HCEC 1CT (cell line): Measurements from ENCODE around the gene PASD1.

Experiments
- DNase-seq: peaks from one replicate; pipeline ENCODE4 v3.0.0-alpha.2; 2017

The PASD1 gene

DNA sequence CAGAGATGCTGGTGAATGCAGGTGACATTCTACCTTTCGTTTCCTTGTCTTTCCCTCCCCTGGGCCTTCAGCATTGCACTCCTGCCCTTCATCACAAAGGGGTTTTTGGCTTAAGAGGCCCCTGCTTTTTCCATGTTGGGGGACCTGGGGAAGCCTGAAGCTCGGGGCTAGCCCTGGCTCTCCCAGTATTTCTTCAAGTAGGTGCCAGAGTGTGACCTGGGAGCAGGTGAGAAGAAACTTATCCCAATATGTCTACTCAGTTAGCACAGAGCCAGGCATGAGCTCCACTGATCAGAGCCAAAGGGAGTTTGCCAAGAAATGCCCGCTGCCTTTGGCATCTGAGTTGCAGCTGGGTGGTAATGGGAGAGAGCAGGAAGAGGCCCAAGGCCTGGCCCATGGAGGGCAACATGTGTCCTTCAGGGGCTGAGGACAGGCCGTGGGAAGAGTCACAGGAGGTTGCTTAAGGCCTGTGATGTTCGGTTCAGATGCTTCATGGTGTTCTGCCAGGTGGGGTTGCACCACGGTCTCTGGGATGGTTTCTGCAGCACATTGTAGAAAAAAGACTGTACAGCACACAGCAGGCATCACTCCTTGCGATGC, 139.4 kb downstream of the PASD1 start:
- DNase-seq: no peak

DNA sequence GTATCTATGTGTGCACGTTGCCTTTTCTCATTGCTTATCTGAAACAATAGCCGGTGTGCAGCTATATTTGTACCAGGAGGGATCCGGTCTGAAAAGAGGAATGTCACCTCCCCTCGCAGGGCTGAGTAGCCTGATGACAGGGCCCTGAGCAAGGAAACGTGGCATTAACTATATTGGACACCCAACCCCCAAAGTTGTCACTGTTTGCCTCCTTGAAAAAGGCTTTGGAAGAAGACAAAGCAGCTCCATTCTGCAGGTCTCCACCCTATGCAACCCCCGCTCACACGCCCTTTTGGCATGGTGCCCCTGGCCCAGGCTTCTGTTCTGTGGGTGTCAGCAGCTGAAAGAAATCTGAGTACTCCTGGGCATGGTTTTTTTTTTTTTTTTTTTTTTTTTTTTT, 140.0 kb downstream of the PASD1 start:
- no peak for DNase-seq

DNA sequence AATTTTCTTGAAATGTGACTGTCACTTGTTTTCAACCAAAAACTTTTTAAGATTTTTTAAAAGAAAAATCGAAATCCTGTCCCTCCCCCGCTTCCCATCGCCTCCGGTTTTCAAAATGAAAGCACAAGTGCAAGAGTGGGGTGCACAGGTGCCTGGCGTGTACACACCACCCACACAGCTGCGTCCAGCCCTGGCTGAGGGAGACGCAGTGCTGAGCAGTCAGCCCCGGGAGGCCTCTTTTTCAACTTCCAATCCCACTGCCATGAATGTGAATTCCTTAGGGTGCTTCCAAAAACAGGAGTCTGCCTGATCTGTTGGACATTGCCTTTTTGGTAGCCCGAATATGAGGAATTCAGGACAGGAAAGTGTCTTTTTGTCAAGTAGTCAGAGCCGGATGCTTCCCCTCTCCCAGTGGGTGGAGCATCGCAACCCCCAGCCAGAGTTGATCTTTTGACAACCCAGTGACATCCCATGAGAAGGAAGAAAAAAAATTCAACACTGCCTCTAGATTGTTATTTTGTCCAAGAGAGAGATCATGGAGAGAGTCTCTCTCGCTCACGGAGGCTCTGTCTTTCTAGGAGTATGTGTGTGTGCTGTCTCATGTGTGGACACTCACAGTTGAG, 140.7 kb downstream of the PASD1 start:
- no peak for DNase-seq

DNA sequence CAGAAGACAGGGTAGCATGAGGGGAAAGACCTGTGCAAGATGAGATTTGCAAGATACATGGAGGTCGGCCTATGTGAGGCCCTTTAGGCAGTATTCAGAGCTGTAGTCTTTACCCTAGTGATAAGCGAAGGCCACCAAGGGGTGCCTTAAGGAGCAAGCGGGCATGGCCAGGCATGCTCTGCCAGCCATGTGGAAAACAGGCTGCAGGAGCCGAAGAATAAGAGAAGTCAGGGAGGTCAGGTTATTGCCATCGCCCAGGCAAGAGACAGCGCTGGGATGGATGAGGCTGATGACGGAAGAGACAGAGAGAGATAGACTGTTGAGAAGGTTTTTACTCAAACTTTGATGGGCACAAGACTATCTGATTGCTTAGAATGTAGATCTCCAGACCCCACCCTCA, 145.3 kb downstream of the PASD1 start:
- DNase-seq: no peak

DNA sequence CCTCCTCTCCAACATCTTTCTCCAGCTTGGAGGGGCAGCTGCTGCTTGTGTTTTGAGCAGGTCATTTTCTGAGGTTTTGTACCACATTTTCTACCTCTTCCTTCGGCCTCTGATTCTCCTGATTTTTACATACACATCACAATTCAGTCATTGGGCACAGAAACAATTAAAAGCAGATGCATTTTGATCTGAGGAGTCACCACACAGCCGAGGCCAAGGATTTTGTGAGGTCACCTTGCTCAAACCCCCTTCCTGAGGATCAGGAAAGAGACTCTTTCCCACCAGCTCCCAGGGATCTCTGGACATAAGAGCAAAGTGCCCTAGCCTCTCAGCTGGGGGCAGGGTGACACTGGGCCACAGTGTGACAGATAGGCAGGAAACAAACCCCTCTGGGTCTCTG, 147.0 kb downstream of the PASD1 start:
- no peak for DNase-seq

DNA sequence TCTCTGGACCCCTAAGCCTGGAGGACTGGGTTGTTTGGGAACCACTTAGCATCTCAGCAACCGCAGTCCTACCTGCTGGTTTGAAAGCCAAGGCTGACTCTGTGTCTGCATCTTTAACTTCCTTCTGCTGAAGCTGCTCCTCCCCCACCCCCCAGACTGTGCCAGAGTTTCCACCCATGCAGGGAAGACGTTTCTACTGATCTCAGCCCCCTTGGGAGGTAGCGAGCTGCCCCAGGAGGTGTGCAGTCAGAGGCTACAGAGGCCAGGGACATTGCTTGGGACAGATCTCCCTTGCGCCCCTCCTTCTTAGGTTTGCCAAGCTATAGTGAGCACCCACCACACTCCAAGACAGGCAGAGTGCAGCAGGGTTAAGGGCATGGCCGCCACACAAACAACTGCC, 147.7 kb downstream of the PASD1 start:
- no peak for DNase-seq

DNA sequence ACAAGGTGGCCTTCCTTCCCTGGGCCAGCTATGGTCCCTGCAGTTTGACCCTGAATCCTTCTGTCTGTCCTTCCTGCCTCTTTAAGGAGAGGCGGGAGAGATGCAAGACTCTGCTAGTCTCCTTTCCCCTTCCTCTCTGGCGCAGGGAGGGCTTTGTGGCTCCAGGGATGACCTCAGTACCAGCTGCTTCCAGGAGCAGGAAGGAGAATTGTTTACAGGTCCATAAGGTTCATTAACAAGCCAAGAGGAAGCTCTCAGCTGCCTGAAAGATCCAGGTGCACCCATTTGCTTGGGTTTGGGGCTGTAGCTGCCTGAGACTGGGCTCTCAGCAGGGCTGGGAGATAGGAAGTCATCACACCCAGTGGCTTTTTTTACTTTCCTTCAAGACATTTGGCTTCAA, 148.3 kb downstream of the PASD1 start:
- no peak for DNase-seq

DNA sequence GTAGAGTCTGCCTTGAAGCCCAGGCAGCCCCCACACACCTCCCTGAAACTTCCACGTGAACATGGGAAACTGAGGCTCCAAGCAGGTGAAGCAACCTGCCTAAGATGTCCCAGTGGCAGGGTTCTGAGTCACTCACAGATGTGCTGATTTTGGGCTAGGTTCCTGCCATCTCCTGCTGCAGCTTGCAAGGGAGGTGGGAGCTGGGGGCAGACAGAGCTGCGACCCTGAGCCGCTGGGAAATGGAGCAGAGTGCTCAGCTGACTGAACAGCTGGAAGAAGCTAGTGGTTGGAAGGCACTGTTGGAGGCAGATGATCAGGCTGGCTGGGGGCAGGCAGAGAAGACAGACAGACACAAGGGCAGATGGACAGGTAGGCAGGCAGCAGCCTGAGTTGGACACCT, 148.8 kb downstream of the PASD1 start:
- no peak for DNase-seq

DNA sequence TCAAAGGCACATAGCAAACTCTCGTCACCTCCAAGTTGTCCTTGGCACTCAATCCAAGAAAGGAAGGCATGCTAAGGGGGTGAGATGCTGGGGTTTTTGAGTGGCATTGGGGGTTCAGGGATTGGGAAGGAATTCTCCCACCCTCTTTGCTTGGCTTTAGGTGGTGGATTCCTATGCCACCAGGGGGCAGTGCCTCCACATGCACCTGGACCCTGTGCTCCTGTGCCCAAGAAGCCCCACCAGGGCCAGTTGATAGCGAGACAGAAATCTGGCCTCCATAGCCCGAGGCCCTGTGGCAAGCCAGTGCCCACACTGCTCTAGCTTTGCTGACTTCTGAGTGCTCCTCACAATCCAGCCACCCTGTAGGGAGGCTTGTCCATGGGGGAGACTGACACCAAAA, 150.4 kb downstream of the PASD1 start:
- no peak for DNase-seq

DNA sequence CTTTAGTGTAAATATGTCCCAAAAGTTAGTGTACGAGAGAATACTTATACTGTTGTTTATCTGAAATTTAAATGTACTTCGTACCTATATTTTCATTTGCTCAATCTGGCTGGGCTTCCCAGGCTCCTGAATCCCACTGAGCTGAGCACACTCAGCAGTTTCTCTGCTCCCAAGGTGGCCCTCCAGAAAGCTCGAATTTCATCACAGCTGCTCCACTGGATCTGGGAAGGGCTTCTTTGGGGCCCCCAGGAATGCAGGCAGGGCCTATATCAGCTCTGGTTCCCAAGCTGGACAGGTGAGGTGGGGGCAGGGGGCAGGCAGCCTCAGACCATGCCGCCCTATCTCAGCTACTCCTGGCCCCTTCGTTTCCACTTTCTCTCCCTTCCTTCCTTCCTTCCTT, 150.9 kb downstream of the PASD1 start:
- no peak for DNase-seq

DNA sequence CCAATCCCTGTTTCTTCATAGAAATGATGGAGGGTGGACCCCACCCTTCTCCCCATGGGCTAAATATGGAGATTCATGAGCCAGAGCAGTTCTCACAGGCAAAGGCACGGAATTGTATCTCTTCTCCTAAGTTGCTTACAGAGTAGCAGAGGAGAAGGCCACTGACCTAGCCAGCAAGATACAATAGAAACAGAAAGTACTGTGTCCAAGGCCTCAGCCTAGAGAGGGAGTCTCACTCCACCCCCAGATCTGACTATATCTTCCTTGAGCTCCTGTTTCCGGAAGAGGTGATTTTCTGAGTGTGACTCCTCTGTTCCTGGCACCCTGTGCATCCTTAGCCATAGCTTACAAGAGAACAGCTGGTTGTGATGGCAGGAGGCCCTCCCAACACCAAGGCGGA, 152.3 kb downstream of the PASD1 start, which contains the start of gene FATE1:
Gene FATE1, plus strand, starts transcription at position 284 of the 400 bp plus-strand sequence. Its CDS starts 85 bp downstream, at position 369.
- no peak for DNase-seq

DNA sequence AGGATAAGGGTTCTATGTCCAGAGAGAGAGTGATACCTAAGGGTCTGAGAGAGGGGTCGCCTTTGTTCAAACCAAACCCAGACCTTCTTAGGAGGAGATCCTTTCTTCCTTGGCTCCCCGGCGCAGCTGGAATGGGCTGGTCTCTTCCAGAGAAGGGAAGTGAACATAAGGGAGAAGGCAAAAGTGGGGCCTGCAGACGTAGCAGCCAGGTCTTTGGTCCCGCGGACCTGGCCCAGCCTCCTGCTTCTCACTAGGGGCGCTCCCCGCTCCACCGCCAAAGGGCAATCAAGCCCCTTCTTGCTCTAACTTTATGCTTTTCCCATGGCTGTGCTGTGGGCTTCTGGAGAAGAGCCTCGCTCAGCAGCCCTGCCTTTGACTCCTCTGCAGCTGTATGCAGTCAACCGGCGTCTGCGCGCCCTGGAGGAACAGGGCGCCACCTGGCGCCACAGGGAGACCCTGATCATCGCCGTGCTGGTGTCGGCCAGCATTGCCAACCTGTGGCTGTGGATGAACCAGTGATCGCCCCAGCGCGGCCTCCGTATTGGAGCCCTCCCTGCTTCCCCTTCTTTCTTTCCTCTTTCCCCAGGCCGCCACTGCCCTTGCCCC, 158.9 kb downstream of the PASD1 start:
- no peak for DNase-seq

DNA sequence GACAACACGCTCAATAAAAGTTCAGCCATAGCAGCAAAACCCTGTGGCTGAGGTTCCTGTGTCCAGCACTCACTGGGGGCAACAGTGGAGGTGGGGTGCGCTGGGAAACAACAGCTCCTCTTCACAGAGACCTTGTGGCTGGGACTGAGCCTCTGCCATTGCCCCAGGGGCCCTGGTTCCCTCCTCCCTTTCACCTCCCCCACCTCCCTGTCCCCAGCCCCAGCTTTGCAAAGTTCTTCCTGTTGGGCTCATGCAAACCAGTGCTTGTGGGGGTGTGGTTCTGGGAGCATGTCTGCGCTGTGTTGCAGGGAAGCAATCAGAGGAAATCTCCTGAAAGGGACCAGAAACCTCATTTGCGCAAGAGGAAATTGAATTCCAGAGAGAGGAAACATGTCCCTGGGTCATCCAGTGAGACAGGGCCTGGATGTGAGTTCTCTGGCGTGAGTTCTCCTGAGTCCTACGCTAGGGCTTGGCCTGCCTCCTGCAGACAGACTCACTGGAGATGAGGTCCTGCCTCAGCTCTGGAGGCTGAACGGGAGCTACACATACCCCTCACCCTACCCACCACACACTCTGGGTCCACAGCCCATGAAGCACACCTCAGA, 159.8 kb downstream of the PASD1 start:
- DNase-seq: no peak

DNA sequence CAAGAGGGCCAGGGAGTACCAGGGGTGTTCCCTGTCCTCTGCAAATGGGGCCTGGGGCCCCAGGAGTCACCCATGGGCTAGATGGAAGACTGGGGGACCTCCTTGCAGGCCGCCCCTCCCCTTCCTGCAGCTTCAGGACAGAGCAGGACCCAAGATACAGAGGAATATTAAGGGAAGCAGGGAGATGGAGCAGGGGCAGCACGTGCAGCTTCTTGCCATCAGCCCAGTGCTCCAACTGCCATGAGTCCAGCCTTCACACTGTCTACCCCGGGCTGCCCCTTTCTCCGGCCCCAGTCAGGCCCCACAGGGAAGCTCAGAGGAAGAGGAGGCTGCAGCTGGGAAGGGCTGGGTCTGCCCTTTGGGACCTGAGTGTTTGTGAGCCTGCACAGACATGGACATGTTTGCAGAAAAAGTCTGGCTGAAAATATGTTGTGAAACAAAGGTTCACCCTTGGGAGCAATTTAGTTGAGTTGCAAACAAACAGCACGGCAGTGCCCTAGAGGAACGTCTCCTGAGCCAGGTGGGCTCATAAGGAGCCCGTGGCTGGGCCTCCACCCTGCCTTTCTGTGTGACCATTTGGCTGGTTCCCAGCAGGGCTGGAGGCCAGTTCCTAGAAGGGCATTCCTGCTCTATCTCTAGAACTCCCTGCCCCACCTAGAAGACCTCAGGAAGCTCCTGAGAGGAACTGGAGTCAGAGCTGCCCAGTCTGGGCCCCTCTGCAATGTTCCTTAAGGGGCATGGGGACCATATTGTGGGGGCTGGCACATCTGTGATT, 161.3 kb downstream of the PASD1 start:
- DNase-seq: no peak

DNA sequence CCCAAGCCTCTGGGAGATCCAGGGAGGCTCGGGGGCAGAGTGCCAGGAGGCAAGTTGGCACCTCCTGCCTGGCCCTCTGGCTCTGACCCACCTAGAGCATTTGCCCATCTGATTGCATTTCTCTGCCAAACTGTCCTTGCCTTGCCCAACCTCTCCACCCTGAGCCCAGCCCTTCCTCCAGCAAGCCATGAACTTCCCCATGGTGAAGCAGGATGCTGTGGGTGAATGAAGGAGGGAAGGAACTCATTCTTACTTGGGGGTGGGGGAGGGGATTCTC, 161.8 kb downstream of the PASD1 start:
- no peak for DNase-seq
